ENCODE data around the gene LAPTM5. TPM values are rescaled to one million over a fixed set of nuclear protein-coding genes. Genes with fewer than 3 reads are reported as not detected.

Gene LAPTM5
- total and polyA plus RNA-seq, 2 of the 8 experiments (the other 6 are each of a cell fraction or from before 2014, with no cell fraction given) = 0.37 to 1.4 TPM

DNA sequence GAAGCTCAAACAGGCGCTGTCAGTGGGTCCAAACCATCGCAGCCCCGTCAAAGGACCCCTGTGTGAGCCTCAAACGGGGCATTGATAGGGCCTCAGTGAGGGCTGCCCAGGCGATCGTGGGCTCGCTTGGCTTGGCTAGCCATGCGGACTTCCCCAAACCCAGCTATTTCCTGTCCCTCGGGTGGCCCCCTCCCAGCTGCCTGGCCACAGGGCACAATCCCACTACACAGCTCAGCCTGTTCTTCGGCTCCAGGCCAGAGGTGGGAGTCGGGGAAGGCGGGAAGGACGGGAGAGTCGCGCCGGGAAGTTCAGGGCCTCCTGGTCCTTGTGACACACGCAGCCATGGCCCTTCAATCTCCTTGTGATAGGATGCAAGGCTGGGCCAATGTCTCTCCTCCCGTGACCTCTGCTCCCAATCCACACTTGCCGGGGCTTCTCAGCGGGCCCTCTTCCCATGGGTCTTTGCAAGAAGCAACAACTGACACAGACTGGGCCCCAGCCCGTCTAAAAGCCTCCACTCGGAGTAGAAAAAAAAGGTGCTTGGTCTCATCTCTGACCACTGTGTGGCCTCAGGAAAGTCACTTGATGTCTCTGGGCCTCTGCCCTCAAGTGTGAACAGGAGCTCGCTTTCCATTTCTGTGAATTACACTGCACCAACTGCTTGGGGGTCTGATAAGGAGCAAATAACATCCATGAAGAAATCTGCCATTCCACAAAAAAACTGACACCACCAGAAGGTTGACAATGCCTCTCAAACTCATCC is 27.0 kb downstream of the LAPTM5 start:
- H3K23ac ChIP-seq (ENCODE audit: insufficient read length) = no peak overlapping the region
- no peak overlapping the region for H2BK20ac ChIP-seq (ENCODE audit: low read length)
- FAIRE-seq (no peak), DNase-seq (ENCODE audit: low read depth in 1 of 2, low spot score in 2 of 2) (no peak)
- H4K8ac ChIP-seq (ENCODE audit: extremely low read depth, insufficient read depth, low read length) = peak overlapping the region; percentile 48
- H3K14ac ChIP-seq (ENCODE audit: insufficient read length) = no peak overlapping the region
- H3K27ac ChIP-seq (ENCODE audit: low read depth, low read length) = no peak overlapping the region
- no peak overlapping the region for H3K4me2 ChIP-seq (ENCODE audit: insufficient read depth in 1 of 2, low read depth in 2 of 2, low read length in 2 of 2)
- H2BK15ac ChIP-seq (ENCODE audit: low read length) = no peak overlapping the region
- no peak overlapping the region for H2AFZ ChIP-seq (ENCODE audit: low read length)
- POLR2A ChIA-PET (ENCODE audit: partially characterized antibody) = interaction anchor here (0.8 to 1.4 kb wide), 4 partner anchors 13 to 643 kb away, joined by 3 to 4 read pairs (median 3); no protein-coding TSS in a partner anchor
- no peaks in the 10 kb centered on the region for H3K27me3 ChIP-seq (replicated peaks in 1 of 4; ENCODE audit: control insufficient read depth in 3 of 4, extremely low read depth in 1 of 4, insufficient read depth in 3 of 4, low read length in 3 of 4)
- no peak for TF ChIP-seq CEBPB (IDR thresholded peaks at IDR 0.05; ENCODE audit: low read depth, low read length)
- TF ChIP-seq, protein P1, sequence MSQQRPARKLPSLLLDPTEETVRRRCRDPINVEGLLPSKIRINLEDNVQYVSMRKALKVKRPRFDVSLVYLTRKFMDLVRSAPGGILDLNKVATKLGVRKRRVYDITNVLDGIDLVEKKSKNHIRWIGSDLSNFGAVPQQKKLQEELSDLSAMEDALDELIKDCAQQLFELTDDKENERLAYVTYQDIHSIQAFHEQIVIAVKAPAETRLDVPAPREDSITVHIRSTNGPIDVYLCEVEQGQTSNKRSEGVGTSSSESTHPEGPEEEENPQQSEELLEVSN (IDR thresholded peaks at IDR 0.05) = 0 out of 2 replicates have a peak, but pooled peaks have one; percentile 3
- H3K36me3 ChIP-seq (ENCODE audit: control insufficient read depth in 2 of 4, insufficient read depth in 4 of 4, low read length in 3 of 4) = no peaks in the 10 kb centered on the region
- H4K20me1 ChIP-seq (replicated peaks in 1 of 2; ENCODE audit: control insufficient read depth in 1 of 2, insufficient read depth in 2 of 2, low read length in 2 of 2) = no peaks in the 10 kb centered on the region
- H3K79me1 ChIP-seq (ENCODE audit: low read depth, low read length) = no peaks in the 10 kb centered on the region
- H3K4ac ChIP-seq (replicated peaks; ENCODE audit: insufficient read length, low read depth, low read length) = no peak overlapping the region
- no peak overlapping the region for H3K9ac ChIP-seq (replicated peaks in 1 of 4; ENCODE audit: extremely low read depth in 1 of 4, low read depth in 3 of 4, low read length in 3 of 4)
- H3K4me1 ChIP-seq (replicated peaks in 1 of 4; ENCODE audit: control insufficient read depth in 3 of 4, insufficient read depth in 4 of 4, low read length in 3 of 4) = peaks cover 0 to 7% (median 3%) of the 10 kb centered on the region in 4 experiments; a peak in 4 of 7 replicates
- H3K56ac ChIP-seq (replicated peaks; ENCODE audit: insufficient read length, low read depth, low read length) = no peak overlapping the region
- peaks cover 4% of the 10 kb centered on the region; the same call in 1 of the 2 replicates for H3K23me2 ChIP-seq (ENCODE audit: low read depth, low read length)
- H2BK5ac ChIP-seq (ENCODE audit: low read depth, low read length) = no peak overlapping the region
- no peaks in the 10 kb centered on the region for H3K9me3 ChIP-seq (ENCODE audit: insufficient read depth in 2 of 2, low read depth in 1 of 2, low read length in 1 of 2)
- H2AK5ac ChIP-seq (ENCODE audit: low read depth, low read length) = no peak overlapping the region
- no peak overlapping the region for H4K5ac ChIP-seq (ENCODE audit: insufficient read length, low read depth, low read length)
- no peak overlapping the region for H2BK12ac ChIP-seq (ENCODE audit: low read depth, low read length)
- no peak overlapping the region for H4K91ac ChIP-seq (replicated peaks; ENCODE audit: insufficient read length, low read length)
- H3K79me2 ChIP-seq (ENCODE audit: control insufficient read depth in 1 of 2, insufficient read depth in 2 of 2, low read length in 2 of 2) = no peaks in the 10 kb centered on the region
- H3K18ac ChIP-seq (ENCODE audit: extremely low read depth, low read length) = no peak overlapping the region
- H2BK120ac ChIP-seq (replicated peaks; ENCODE audit: low read depth, low read length) = no peak overlapping the region
- H3K4me3 ChIP-seq (ENCODE audit: extremely low read depth in 1 of 4, insufficient read depth in 2 of 4, low read depth in 3 of 4, low read length in 4 of 4) = no peak overlapping the region
- WGBS, 2 experiments (ENCODE audit: extremely low coverage in 1 of 2, insufficient coverage in 1 of 2, insufficient read length in 1 of 2, insufficient replicate concordance in 2 of 2, low coverage in 1 of 2, low lambda C conversion rate in 2 of 2, missing lambda C conversion rate in 1 of 2) = 83% methylated on average over 23 of the region's 23 CpGs; no CpG with 5 or more reads in 1 of the 2 experiments
- CTCF ChIA-PET (ENCODE audit: partially characterized antibody) = interaction anchor here (0.9 to 55.1 kb wide), 7 partner anchors 11 to 189 kb away, joined by 3 to 1640 read pairs (median 4); partner anchors contain the start of gene LAPTM5
